HG02678 (cell line): ENCODE data around the gene ADCYAP1.

Source experiments
- ATAC-seq: cut with Tn5 transposase; IDR thresholded peaks from one replicate; pipeline ENCODE4 v1.9.1; 2021; ENCODE audit warnings: mild to moderate bottlenecking, moderate library complexity; ENCODE audit not compliant: unreplicated experiment

ADCYAP1 gene

DNA sequence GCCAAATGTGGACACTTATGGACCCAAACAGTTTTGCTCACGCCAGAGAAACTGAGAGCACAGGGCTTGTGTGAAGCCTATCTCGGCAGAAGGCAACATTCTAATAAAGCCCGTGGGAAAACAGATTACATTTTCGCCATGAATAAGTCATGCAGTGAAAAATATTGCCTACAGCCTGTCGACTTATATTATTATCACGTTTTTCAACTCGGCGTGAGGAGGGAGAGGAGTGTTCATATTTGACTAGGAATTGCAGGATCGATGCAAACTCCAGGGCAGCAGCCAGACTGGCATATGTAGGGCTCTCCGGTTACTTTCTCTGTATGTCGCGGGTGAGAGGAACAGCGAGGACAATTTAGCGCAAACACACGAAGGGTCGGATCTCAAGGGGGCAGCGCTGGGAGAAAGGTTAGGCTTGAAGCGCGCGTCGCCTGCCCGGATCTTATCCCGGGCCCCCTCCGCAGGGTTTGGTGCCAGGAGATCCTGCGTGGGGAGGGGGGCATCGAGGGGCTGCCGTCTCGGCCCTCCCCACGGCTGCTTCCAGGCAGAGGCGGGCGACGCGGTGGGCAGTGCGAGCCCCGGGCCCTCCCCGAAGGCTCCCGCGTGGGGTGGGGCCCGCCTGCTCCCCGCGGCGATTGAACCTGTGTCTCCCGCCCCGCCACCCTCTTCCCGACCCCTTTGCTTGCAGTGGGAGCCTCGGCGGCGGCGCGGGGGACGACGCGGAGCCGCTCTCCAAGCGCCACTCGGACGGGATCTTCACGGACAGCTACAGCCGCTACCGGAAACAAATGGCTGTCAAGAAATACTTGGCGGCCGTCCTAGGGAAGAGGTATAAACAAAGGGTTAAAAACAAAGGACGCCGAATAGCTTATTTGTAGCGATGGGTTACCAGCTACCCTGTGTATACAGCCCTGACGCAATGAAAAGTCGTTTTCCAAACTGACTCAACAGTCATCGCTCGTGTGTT is 4.4 kb downstream of the ADCYAP1 start:
- no peak for ATAC-seq

GRCh38 chr18:910247-910646 is 5.6 kb downstream of the ADCYAP1 start:
- ATAC-seq, result no peak

GRCh38 chr18:911025-911424 is 6.4 kb downstream of the ADCYAP1 start:
- ATAC-seq, result no peak

DNA sequence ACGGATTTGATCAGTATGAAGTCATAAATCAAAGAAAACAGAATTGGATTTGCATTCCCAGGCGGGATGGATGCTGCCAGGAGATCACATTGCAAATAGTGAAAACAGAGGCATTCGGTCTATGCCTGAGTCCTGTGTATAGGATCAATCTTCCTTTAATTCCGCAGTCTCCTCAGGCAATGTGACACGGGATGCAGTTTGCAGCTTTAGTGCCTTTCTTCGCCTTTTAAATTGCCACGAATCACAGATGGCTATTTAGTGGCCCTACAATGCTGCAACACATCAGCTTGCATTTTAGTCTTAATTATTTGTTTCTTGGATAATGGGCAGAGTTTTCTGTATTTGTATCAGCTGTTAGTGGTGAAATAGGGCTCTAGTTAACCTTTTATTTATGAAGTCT is 6.8 kb downstream of the ADCYAP1 start:
- no peak for ATAC-seq

DNA sequence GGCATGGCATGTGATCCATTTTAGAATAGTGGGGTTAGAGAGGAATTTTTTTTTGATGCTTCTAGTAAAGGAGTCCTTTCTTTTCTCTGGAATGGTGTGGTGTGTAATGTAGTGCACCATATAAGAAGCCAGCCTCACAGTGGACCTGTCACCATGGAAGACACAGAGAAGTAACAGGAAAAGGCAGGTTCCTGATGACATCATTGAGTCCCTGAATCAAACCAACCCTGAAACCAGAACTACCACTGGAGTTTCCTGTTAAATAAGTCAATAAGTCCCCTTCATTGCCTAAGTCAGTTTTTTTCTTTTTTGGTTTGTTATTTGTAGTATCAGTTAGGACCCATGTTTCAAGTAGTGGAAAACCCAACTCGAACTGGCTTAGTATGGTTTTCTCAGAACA is 11.9 kb downstream of the ADCYAP1 start:
- no peak for ATAC-seq

DNA sequence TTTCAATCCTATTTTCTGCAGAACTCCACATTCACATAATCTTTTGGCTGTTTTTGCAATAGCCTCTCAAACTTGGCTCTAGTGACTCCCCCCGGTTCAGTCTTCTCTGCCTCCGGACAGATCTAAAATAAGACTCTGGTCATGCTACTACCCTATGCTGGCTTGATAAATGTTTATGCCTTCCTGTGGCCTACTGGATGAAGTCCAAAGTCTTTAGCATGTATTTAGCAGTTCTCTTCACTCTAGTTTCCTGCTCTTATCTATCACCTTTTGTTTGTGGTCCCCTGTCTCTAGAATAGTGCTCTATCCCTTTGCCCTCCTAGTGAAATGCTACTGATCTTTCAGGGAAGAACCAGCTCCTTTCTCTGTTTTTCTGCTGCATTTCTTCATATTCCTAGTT is 14.4 kb downstream of the ADCYAP1 start:
- ATAC-seq, result no peak

DNA sequence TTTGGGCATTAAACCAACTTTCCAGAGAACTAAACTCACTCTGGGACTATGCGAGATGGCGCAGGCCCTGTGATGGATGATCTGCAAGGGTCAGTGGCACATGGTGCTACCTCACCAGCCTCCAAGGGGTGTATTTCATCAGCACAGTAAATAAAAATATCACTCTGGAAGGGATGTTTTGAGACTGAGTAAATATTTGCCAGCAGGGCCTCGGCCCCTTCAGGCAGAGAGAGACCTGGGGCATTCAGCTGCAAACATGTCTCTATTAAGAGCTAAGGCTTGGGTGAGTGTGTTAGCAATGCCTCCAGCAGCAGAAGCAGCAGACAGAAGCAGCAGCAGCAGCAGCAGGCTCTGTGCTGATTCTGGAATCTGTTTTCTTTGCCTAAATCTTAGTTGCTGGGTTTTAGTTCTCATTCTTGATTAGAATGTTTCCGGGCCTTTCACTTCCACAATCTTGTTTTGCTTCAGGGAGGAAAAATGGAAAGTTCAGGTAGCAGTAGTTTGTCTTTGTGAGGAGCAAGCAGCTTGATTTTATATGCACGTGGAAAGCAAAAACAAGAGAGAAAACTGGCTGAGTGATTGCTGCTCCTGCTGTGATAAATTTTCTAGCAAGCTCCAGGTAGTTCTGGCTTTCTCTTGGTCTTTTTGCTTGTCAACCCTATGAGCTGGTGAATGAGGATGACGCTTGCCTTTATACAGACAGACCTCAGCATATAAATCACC is 18.6 kb downstream of the ADCYAP1 start:
- no peak for ATAC-seq

DNA sequence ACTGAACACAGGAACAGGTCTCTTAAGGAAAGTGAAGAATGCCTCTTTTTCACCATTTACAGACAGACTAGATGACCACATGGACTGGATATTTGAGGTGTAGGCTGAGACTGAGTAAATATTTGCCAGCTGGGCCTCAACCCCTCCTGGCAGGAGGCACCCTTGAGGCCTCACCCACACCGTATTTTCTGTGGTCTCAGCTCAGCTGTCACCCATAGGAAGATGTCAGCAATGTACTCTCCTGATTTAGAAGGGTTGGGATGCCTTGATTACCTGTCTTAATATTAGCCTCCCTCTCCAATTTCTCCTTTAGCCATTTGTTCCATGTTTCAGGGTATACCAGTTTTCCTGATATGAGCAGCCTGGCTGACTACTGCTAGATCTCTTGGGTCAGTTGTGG is 20.3 kb downstream of the ADCYAP1 start:
- no peak for ATAC-seq

DNA sequence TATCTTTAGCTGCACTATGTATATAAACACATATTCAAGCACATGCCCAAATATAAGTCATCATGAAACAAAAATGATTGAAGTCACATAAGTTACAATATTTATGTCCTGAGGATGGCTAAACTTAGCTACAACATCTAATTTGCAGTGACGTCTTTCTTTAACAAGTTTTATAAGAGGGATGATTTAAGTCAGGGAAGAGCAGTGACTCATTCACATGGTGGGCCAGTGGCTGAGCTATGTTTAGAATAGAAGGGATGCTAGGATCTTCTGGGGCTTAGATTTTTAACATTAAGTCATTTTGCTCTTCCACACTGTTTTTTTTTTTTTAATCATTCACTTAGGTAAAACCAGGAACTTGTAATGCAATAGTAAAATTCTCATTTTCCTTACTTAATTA is 22.3 kb downstream of the ADCYAP1 start:
- ATAC-seq, result no peak

GRCh38 chr18:933082-933481 is 28.4 kb downstream of the ADCYAP1 start:
- no peak for ATAC-seq

DNA sequence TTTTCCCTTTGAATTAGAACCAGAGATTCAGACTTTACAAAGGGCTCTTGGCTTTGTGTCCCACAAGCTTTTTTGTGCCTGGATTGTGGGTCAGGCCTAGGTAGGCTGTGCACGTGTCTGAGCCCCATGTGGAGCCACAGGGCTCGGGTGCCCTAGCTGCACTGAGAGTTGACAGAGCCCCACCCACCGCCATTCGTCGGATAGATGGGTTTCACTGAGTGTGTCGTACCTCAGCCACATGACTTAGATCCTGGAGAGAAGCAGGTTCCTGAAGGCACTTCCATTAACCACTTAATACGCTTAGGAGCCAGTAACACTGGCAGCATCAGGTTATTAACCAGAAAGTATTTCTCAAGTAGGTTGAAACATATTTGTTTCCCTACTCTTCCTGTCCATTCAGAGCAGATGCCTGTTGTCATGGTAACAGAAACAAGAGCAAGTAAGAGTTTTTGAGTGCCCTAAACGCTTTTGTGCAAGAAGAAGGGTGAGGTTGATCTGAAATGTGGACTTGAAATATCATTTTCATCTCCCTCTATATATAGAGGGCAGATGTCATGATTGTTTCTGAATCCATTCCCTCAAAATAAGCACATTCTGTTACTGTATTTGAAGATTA is 30.0 kb downstream of the ADCYAP1 start:
- no peak for ATAC-seq

DNA sequence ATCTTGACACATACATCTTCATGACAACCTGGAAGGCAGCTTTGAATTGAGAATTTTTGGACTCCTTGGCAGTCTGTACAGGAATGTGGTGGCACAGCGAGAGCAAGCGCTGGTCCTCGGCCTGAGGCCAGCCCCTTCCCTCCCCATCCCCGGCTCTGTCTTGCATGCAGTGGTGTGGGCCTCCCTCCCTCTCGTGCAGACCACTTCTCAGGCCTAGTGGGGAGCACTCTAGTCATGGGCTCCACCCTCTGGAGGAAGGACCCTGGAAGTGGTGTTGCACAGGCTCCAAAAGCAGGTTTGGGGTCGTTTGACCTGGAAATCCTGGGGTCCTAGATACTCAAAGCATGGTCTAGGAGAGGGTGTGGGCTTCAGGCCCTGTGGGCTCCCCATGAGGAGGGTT is 32.3 kb downstream of the ADCYAP1 start:
- no peak for ATAC-seq

DNA sequence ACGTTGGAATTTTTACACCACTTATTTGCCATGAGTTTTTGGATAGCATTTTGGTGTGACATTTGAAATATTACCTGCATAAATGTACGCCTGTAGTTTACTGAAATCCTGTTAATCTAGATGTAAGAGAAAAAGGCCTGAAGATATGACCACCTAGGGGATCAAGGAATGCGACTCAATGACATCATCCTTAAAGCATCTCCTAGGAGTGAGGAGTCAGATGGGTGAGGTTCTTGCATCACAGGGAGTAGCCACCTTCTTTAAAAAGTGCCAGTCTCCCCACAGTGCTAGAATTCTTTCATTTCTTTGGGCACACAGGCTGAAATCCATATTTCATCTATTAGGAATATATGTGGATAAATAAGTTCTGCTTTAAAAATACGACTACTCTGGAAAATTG is 34.5 kb downstream of the ADCYAP1 start:
- ATAC-seq, result no peak

- ATAC-seq, result no peak
These were observed 35.3 kb downstream of the ADCYAP1 start for GRCh38 chr18:939958-940357.

- ATAC-seq, result no peak
These were observed 36.7 kb downstream of the ADCYAP1 start for GRCh38 chr18:941331-941730.

GRCh38 chr18:944440-944839 is 39.8 kb downstream of the ADCYAP1 start:
- ATAC-seq, result no peak

GRCh38 chr18:949724-950631 is 45.3 kb downstream of the ADCYAP1 start:
- ATAC-seq, result no peak

- no peak for ATAC-seq
These were observed 46.3 kb downstream of the ADCYAP1 start for GRCh38 chr18:950882-951495.

GRCh38 chr18:955384-956066 is 50.9 kb downstream of the ADCYAP1 start:
- no peak for ATAC-seq

DNA sequence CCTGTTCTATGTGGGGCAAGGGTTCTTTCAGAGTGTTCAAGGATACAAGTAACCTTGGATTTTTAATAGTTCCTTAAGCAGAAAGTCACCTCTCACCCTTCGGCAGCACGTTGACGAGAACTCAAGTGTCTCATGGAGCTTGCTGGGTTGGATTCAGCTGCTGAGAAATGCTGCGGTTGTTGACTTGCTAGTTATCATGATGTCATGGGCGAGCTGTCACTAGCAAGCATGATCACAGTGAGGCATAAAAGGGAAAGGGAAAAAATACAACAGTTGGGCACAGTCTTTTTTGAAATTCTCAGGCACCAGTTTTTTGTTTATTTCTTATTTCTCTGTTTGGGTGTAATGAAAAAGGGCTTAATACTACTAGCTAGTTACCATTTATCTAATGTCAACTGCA is 53.2 kb downstream of the ADCYAP1 start:
- ATAC-seq, result no peak
